Stimulated activated naive CD8-positive, alpha-beta T cell treated with anti-CD3 and anti-CD28 coated beads, Interleukin-15, Interleukin-2, amounts not matched to agents 100 ng/mL and 50 ng/mL, for 24 hours (primary cell): ENCODE data around the gene CNTN2.

Experiments
- H3K27ac Mint-ChIP-seq: one replicate; pipeline ENCODE4 v1.8.0; 2021; ENCODE audit warnings: mild to moderate bottlenecking, mixed read lengths
- H3K27me3 Mint-ChIP-seq: one replicate; pipeline ENCODE4 v1.8.0; 2021; ENCODE audit warnings: mixed read lengths
- H3K36me3 Mint-ChIP-seq: one replicate; pipeline ENCODE4 v1.8.0; 2021; ENCODE audit warnings: low read depth, mixed read lengths
- H3K4me1 Mint-ChIP-seq: one replicate; pipeline ENCODE4 v1.8.0; 2021; ENCODE audit warnings: low read depth, mixed read lengths
- H3K4me3 Mint-ChIP-seq: one replicate; pipeline ENCODE4 v1.8.0; 2021; ENCODE audit warnings: mild to moderate bottlenecking, mixed read lengths
- H3K9me3 Mint-ChIP-seq: one replicate; pipeline ENCODE4 v1.8.0; 2021; ENCODE audit warnings: mixed read lengths

The CNTN2 gene

DNA sequence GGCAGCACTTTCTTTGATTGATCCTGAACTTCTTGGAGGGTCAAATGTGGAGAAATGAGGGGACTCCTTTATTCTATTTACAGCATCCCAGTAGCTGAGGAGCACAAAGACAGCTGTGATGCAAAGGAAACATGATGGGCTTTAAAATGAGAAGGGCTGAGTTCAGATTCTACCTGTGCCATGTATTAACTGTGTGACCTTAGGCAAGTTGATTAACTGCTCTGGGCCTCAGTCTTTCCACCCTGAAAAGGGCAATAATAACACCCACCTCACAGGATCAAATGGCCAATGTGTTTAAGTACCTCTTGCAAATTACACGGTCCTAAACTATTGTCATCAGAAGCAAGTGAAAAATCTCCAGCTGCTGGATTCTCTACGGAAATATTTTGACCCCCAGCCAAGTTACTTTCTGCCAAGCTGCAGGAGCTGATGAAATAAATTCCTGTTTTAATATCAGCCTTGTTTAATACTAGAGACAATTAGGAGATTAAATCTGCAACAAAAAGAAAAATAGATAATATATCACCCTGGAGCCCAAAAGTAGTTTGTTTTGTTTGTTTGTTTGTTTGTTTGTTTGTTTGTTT, 25.5 kb downstream of the CNTN2 start:
- no peaks in the 10 kb centered on the region for H3K9me3 Mint-ChIP-seq
- H3K36me3 Mint-ChIP-seq = no peaks in the 10 kb centered on the region
- no peak overlapping the region for H3K27ac Mint-ChIP-seq
- H3K4me3 Mint-ChIP-seq = no peak overlapping the region
- H3K4me1 Mint-ChIP-seq = no peaks in the 10 kb centered on the region
- H3K27me3 Mint-ChIP-seq = no peaks in the 10 kb centered on the region

DNA sequence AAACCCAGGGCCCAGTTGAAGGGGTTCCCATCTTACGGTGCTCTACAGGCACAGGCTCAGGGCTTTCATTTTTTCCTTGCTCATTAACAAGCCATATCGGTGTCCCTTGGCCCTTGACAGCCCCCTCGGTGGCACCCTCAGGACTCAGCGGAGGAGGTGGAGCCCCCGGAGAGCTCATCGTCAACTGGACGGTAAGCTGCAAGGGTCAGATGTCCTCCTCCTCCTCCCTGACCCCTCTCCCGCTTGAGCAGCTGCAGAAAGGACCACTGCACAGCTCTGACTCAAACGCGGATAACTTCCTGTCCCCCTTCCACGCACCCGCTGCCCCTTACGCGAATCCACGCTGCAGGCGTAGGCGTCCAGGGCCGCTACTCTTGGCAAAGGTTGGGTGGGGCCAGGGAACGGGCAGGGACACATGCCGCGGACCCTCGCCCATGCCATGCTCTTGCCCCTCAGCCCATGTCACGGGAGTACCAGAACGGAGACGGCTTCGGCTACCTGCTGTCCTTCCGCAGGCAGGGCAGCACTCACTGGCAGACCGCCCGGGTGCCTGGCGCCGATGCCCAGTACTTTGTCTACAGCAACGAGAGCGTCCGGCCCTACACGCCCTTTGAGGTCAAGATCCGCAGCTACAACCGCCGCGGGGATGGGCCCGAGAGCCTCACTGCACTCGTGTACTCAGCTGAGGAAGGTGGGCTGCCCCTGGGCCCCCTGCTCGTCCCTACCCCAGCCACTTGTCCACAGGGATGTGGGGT, 26.5 kb downstream of the CNTN2 start:
- no peaks in the 10 kb centered on the region for H3K4me1 Mint-ChIP-seq
- no peaks in the 10 kb centered on the region for H3K9me3 Mint-ChIP-seq
- H3K36me3 Mint-ChIP-seq = no peaks in the 10 kb centered on the region
- no peak overlapping the region for H3K4me3 Mint-ChIP-seq
- no peaks in the 10 kb centered on the region for H3K27me3 Mint-ChIP-seq
- no peak overlapping the region for H3K27ac Mint-ChIP-seq

DNA sequence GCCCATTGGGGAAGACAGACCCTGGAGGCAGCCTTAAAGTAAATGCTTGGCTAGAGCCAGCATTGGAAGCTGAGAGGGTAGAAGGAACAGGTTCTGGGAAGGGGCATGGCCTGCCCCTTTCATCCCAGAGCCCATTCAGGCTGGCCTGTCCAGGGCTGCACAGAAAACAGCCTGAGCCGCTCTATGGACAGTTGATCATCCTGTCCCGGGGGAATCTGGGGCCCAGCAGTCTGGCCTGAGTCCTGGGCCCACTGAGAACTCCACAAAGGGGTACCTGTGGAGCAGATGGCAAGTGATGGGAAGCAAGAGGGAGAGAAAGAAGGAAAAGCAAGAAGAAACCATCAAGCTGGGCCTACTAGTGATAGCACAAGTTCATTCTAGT, 28.0 kb downstream of the CNTN2 start:
- Mint-ChIP-seq H3K4me1 (no peaks in the 10 kb centered on the region), H3K9me3 (no peaks in the 10 kb centered on the region), H3K27me3 (no peaks in the 10 kb centered on the region), H3K4me3 (no peak overlapping the region), H3K27ac (no peak overlapping the region), H3K36me3 (no peaks in the 10 kb centered on the region)

GRCh38 chr1:205071801-205072200, 28.8 kb downstream of the CNTN2 start:
- H3K9me3 Mint-ChIP-seq = no peaks in the 10 kb centered on the region
- H3K4me3 Mint-ChIP-seq = no peak overlapping the region
- no peak overlapping the region for H3K27ac Mint-ChIP-seq
- no peaks in the 10 kb centered on the region for H3K36me3 Mint-ChIP-seq
- H3K27me3 Mint-ChIP-seq = no peaks in the 10 kb centered on the region
- H3K4me1 Mint-ChIP-seq = no peaks in the 10 kb centered on the region

DNA sequence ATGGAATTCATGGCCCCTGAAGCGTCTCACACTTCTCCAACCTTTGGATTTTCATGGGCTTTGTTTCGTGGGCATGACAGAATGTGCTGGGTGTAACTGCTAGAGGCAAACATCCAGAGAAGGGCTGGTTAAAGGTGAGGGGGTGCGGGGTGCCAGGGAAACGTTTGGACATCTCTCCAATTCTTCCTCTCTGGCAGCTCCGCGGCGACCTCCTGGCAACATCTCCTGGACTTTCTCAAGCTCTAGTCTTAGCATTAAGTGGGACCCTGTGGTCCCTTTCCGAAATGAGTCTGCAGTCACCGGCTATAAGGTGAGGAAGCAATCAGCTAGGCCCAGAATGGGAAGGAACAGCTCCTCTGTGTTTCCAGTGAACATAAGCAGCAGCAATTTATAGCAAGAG, 29.3 kb downstream of the CNTN2 start:
- no peak overlapping the region for H3K4me3 Mint-ChIP-seq
- H3K36me3 Mint-ChIP-seq = no peaks in the 10 kb centered on the region
- no peak overlapping the region for H3K27ac Mint-ChIP-seq
- no peaks in the 10 kb centered on the region for H3K27me3 Mint-ChIP-seq
- H3K9me3 Mint-ChIP-seq = no peaks in the 10 kb centered on the region
- no peaks in the 10 kb centered on the region for H3K4me1 Mint-ChIP-seq

DNA sequence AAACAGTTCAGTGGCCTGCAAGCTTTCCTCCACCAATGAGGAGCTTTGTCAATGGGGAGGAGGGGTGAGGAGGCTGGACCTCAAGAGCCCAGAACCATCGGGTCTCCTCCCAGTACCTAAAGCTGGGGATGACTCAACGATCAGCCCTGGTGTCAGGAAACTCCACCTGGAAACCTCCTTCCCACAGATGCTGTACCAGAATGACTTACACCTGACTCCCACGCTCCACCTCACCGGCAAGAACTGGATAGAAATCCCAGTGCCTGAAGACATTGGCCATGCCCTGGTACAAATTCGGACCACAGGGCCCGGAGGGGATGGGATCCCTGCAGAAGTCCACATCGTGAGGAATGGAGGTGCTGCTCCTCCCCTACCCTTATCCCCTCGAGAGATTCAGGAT, 29.9 kb downstream of the CNTN2 start:
- no peaks in the 10 kb centered on the region for H3K4me1 Mint-ChIP-seq
- no peak overlapping the region for H3K27ac Mint-ChIP-seq
- H3K27me3 Mint-ChIP-seq = no peaks in the 10 kb centered on the region
- H3K4me3 Mint-ChIP-seq = no peak overlapping the region
- no peaks in the 10 kb centered on the region for H3K9me3 Mint-ChIP-seq
- H3K36me3 Mint-ChIP-seq = no peaks in the 10 kb centered on the region

DNA sequence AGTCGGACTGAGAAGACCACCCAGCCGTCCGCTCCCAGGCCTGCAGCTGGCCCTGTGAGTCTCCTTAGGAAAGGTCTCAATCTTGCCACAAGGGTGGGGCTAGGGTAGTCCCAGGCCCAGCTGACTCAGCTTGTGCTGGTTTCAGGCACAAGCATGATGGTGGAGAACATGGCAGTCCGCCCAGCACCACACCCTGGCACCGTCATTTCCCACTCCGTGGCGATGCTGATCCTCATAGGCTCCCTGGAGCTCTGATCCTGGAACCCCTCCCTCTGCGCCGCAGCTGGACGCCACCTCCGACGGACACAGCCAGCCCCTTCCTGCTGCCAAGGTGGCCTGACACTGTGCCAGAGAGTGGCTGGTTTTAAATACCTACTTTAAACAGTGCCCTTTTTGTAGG, 30.5 kb downstream of the CNTN2 start:
- Mint-ChIP-seq H3K4me3 (no peak overlapping the region), H3K9me3 (no peaks in the 10 kb centered on the region), H3K27me3 (no peaks in the 10 kb centered on the region), H3K36me3 (no peaks in the 10 kb centered on the region), H3K4me1 (no peaks in the 10 kb centered on the region), H3K27ac (no peak overlapping the region)

GRCh38 chr1:205074084-205074483, 31.1 kb downstream of the CNTN2 start:
- Mint-ChIP-seq H3K4me3 (no peak overlapping the region), H3K4me1 (no peaks in the 10 kb centered on the region), H3K9me3 (no peaks in the 10 kb centered on the region), H3K27ac (no peak overlapping the region), H3K36me3 (no peaks in the 10 kb centered on the region), H3K27me3 (no peaks in the 10 kb centered on the region)

DNA sequence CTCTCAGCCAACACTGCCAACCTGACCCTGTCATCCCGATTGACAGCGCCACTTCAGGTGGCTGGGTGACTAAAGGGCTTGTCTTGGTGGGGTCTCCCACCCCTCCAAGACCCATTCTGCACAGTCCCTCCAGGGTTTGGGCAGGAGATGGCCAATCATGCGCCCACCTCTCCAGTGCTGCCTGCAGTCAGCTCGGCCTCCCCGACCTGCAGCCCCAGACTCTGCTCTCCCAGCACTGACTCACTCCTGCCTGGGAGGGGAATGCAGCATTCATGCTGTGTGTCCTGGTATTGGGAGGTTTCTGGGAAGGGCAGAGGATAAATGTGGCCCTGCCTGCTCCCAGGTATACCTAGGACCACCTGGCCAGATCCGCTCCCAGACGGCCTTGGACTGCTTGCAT, 31.5 kb downstream of the CNTN2 start:
- no peak overlapping the region for H3K4me3 Mint-ChIP-seq
- no peaks in the 10 kb centered on the region for H3K9me3 Mint-ChIP-seq
- no peak overlapping the region for H3K27ac Mint-ChIP-seq
- no peaks in the 10 kb centered on the region for H3K27me3 Mint-ChIP-seq
- H3K4me1 Mint-ChIP-seq = no peaks in the 10 kb centered on the region
- H3K36me3 Mint-ChIP-seq = no peaks in the 10 kb centered on the region

DNA sequence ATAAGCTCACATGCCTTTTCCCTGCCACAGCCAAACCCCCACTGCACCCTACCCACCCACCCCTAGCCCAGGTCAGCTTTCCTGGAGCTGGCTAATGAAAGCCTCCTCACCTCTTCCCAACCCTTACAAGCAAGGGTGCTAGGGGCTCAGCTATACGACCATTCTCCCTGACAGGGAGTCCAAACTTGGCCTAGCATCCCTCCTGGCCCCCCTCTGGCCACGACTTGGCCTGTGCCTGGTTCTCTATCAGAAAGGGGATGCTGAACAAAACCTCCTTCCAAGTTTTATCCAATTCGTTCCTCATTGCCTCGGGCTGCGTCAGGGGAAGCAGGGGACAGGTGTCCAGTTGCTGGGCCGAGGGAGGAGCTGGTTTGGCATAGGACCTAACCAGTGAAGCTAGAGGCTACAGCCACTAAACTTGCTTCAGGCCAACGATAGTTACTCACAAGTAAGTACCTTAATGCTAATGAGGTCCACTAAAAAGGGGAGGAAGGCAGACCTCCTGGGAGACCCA, 32.7 kb downstream of the CNTN2 start:
- Mint-ChIP-seq H3K4me3 (no peak overlapping the region), H3K27ac (no peak overlapping the region), H3K27me3 (no peaks in the 10 kb centered on the region), H3K4me1 (no peaks in the 10 kb centered on the region), H3K36me3 (peaks cover under 1% of the 10 kb centered on the region), H3K9me3 (no peaks in the 10 kb centered on the region)

DNA sequence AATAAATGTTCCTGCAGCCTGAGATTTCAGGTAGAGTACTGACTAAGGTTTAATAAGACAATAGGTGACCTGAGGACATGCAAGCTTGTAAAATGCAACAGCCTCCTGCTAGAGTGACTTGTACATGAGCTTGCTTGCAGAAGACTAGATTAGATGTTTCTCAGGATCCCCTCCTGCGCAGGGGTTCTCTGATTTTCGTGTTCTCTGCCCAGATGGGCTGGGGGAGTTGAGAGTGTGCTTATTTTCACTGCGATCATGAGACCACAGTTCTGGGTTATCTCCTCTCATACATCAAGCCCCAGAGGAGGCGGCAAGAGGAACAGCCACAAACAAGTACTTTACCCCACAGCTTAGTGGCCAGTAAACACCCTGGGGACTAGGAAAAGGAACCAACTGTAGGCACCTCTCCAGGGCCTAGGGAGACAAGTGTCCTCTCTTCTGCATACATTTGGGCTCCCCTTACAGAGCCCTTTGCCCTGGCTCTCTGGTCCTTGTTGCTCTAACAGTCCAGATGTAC, 33.3 kb downstream of the CNTN2 start:
- H3K27me3 Mint-ChIP-seq = no peaks in the 10 kb centered on the region
- no peak overlapping the region for H3K27ac Mint-ChIP-seq
- no peaks in the 10 kb centered on the region for H3K9me3 Mint-ChIP-seq
- no peak overlapping the region for H3K4me3 Mint-ChIP-seq
- H3K4me1 Mint-ChIP-seq = no peaks in the 10 kb centered on the region
- H3K36me3 Mint-ChIP-seq = peaks cover 4% of the 10 kb centered on the region

DNA sequence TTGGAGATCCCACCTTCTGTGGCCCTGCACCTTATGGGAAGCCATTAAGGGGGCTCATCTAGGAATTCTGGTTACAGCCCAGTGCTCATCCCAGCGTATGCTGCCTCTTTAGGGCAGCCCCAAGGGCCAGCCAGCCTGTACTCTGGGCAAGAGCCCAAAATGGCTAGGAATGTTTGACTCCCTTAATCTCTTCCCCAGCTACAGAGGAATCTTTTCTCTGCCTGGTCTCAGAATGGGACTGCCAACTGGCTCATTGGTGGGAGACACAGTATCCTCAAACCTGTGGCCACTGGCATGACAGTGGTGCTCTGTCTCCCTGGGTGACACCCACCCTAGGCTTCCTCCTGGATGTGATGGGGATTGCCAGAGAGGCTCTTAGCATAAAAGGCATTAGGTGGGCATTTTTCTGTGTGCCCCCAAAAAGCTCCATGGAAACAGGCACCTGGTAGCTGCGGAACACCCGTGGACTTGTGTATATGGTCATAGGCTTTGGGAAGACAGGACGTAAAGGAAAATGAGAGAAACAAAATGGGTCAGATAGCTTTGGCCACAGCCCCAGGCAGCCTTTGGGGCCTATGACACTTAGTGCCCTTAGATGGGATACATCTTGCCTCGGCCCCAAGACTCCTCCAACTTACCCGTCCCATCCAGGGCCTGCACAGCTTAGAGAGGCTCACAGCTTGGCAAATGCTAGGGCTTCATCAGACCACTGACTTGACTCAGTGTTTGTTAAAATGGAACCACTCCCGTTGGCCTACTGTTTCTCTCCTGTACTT, 34.3 kb downstream of the CNTN2 start:
- Mint-ChIP-seq H3K4me3 (no peak overlapping the region), H3K36me3 (peaks cover 4% of the 10 kb centered on the region), H3K4me1 (no peaks in the 10 kb centered on the region)

DNA sequence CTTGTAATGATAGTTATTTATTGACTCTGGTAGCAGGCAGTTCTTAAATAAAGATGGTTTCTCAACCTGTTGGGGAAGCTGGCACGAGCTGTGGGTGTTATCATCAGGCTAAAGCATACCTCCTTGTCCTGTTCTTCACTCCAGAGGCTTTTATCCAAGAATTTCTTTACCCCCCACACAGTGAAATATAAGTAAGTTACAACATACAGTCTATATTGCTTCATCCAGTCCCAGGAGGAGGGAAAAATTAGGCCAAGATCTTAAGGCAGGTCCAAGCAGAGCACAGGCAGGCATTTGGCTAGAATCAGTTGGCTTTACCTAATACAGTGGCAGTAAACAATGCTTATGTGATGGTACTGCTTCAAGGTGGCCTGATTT, 34.9 kb downstream of the CNTN2 start:
- H3K36me3 Mint-ChIP-seq = peaks cover 4% of the 10 kb centered on the region
- no peaks in the 10 kb centered on the region for H3K9me3 Mint-ChIP-seq
- no peak overlapping the region for H3K27ac Mint-ChIP-seq
- H3K4me1 Mint-ChIP-seq = no peaks in the 10 kb centered on the region
- no peaks in the 10 kb centered on the region for H3K27me3 Mint-ChIP-seq
- no peak overlapping the region for H3K4me3 Mint-ChIP-seq

More for the DNA sequence above, 34.3 kb downstream of the CNTN2 start:
- Mint-ChIP-seq H3K27ac (no peak overlapping the region), H3K9me3 (no peaks in the 10 kb centered on the region), H3K27me3 (no peaks in the 10 kb centered on the region)

DNA sequence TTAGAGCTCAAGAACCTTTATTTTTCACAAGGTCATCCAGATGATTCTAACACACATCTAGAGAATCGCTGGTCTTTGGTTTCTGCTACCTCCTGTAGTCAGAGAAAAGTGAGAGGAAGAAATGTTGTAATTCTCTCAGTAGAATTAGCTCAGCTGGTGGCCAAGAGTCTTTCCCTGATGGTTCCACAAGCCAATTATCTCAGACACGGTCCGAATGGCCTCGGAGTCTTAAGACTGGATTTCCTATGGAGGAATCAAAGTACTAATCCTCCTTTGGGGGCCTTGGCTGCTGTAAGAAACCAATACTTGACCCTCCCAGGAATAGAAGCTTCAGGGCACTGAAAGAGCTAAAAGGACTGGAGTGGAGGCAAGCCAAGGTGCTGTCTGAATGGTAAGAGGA, 39.4 kb downstream of the CNTN2 start:
- Mint-ChIP-seq H3K4me1 (no peaks in the 10 kb centered on the region), H3K4me3 (no peak overlapping the region), H3K27me3 (no peaks in the 10 kb centered on the region), H3K36me3 (peaks cover 38% of the 10 kb centered on the region), H3K27ac (no peak overlapping the region), H3K9me3 (no peaks in the 10 kb centered on the region)

- Mint-ChIP-seq H3K4me3 (no peak within 1 kb of the TSS), H3K4me1 (no peaks in the 10 kb centered on the region), H3K9me3 (no peaks in the 10 kb centered on the region), H3K27ac (no peak within 1 kb of the TSS), H3K27me3 (no peaks in the 10 kb centered on the region), H3K36me3 (peaks cover 53% of the 10 kb centered on the region)
Measured at GRCh38 chr1:205084360-205084759, 41.3 kb downstream of the CNTN2 start, which contains the start of gene TMEM81. TSS of gene TMEM81 (minus strand) at chr1:205084460. CDS start at chr1:205084320, 140 bp downstream.
